Esophagus muscularis mucosa (tissue), 2 donors: ENCODE data around the gene UNC13C.

Experiments used
- POLR2A ChIP-seq: fragments of 450-650 bp; IDR thresholded peaks from one replicate; pipeline ENCODE4 v1.6.1; 2017; ENCODE audit warnings: antibody characterized with exemption, moderate library complexity, mild to moderate bottlenecking, low read depth
- POLR2AphosphoS5 ChIP-seq, 2 donors: sonication (generic); formaldehyde crosslinking; IDR thresholded peaks; one replicate each; pipeline ENCODE4 v1.6.1; 2017; ENCODE audit warnings: antibody characterized with exemption in 2 of 2

GRCh38 chr15:54504695-54505094 is 526.5 kb downstream of the UNC13C start:
- TF ChIP-seq POLR2A, result no peak
- no peak for TF ChIP-seq POLR2AphosphoS5 (IDR thresholded peaks at IDR 0.05)
